ENCODE measurements around the gene ABHD16A.

The ABHD16A gene

GRCh38 chr6:31689249-31690110 lies 13.6 kb downstream of the ABHD16A start:
- no peak for DNase-seq (ENCODE audit: low spot score)

- DNase-seq (ENCODE audit: low spot score), result no peak
Observed at GRCh38 chr6:31687860-31688693, 15.0 kb downstream of the ABHD16A start.

- no peak for DNase-seq (ENCODE audit: low spot score)
Observed at GRCh38 chr6:31687321-31687720, 15.8 kb downstream of the ABHD16A start.

- DNase-seq (ENCODE audit: low spot score), result no peak
Observed at GRCh38 chr6:31686483-31686882, 16.6 kb downstream of the ABHD16A start.

- DNase-seq (ENCODE audit: low spot score), result no peak
Observed at GRCh38 chr6:31683591-31683990, 19.5 kb downstream of the ABHD16A start.

GRCh38 chr6:31681135-31681671 lies 21.9 kb downstream of the ABHD16A start:
- DNase-seq (ENCODE audit: low spot score), result peak; percentile 31

GRCh38 chr6:31680226-31681134 lies 22.6 kb downstream of the ABHD16A start, which contains the start of gene LY6G5C:
Gene LY6G5C (minus strand): TSS chr6:31681067. CDS start chr6:31680373, 694 bp downstream.
- peak; percentile 79 for DNase-seq (ENCODE audit: low spot score)

GRCh38 chr6:31677955-31678354 lies 25.2 kb downstream of the ABHD16A start:
- no peak for DNase-seq (ENCODE audit: low spot score)

GRCh38 chr6:31676904-31677303 lies 26.2 kb downstream of the ABHD16A start:
- DNase-seq (ENCODE audit: low spot score), result no peak

GRCh38 chr6:31676322-31676903 lies 26.7 kb downstream of the ABHD16A start:
- no peak for DNase-seq (ENCODE audit: low spot score)

- no peak for DNase-seq (ENCODE audit: low spot score)
Observed at GRCh38 chr6:31669676-31670075, 33.4 kb downstream of the ABHD16A start, which contains the start of gene LY6G5B. Gene LY6G5B (plus strand): TSS chr6:31669976. CDS start chr6:31670951, 975 bp downstream.

- DNase-seq (ENCODE audit: low spot score), result no peak
Observed at GRCh38 chr6:31666337-31666965, 36.7 kb downstream of the ABHD16A start.

GRCh38 chr6:31665501-31666336 lies 37.4 kb downstream of the ABHD16A start, which contains the start of gene CSNK2B:
Gene CSNK2B (plus strand): TSS chr6:31666080. CDS start chr6:31666832, 752 bp downstream.
- DNase-seq (ENCODE audit: low spot score), result peak; percentile 97

- peak; percentile 96 for DNase-seq (ENCODE audit: low spot score)
Observed at GRCh38 chr6:31664790-31665500, 38.2 kb downstream of the ABHD16A start, which contains the start of gene GPANK1. Gene GPANK1 (minus strand): TSS chr6:31664997. CDS start chr6:31664478, 519 bp downstream.

GRCh38 chr6:31663961-31664789 lies 38.9 kb downstream of the ABHD16A start:
- peak; percentile 27 for DNase-seq (ENCODE audit: low spot score)

- no peak for DNase-seq (ENCODE audit: low spot score)
Observed at GRCh38 chr6:31663126-31663960, 39.8 kb downstream of the ABHD16A start.

Data from LoVo (cell line).